Breast epithelium (tissue), 4 donors: ENCODE measurements around the gene RNF7. TPM values are rescaled to one million over a fixed set of nuclear protein-coding genes. Genes with fewer than 3 reads are reported as not detected.
A peak's percentile ranks its signal among the peaks of the same experiment; 100 is the strongest.

Source experiments
- DNase-seq, 2 donors: peaks; one replicate each; pipeline ENCODE4 v3.0.0-alpha.2; 2019; ENCODE audit warnings: low spot score in 2 of 2
- H3K27ac ChIP-seq, 2 donors: fragments of 200-600 bp; sonication (generic) in 1 of 2; one replicate each; pipeline ENCODE4 v1.5.1; 2016 to 2019; ENCODE audit warnings: mild to moderate bottlenecking in 1 of 2
- H3K27me3 ChIP-seq, 2 donors: fragments of 200-600 bp; sonication (generic) in 1 of 2; one replicate each; pipeline versions ENCODE4 v1.5.1 to v1.6.0; 2017 to 2019; ENCODE audit warnings: control low read depth in 1 of 2, mild to moderate bottlenecking in 1 of 2
- H3K36me3 ChIP-seq: fragments of 200-600 bp; one replicate; pipeline ENCODE4 v1.5.1; 2019
- H3K4me1 ChIP-seq, 2 donors: fragments of 200-600 bp; sonication (generic); one replicate each; pipeline ENCODE4 v1.5.1; 2016 to 2019; ENCODE audit warnings: control low read depth in 1 of 2
- H3K4me3 ChIP-seq, 3 donors: fragments of 200-600 bp; sonication (generic); 1 replicate in 2 of 3; 2 replicates in 1 of 3; pipeline ENCODE4 v1.5.1; 2016 to 2019; ENCODE audit warnings: mild to moderate bottlenecking in 3 of 3, moderate library complexity in 2 of 3
- H3K9me3 ChIP-seq, 2 donors: fragments of 200-600 bp; sonication (generic) in 1 of 2; one replicate each; pipeline ENCODE4 v1.5.1; 2016 to 2019; ENCODE audit warnings: control low read depth in 1 of 2
- CTCF ChIP-seq, 3 donors: fragments of 450-650 bp; IDR thresholded peaks; one replicate each; pipeline ENCODE4 v1.5.1; 2016 to 2017; ENCODE audit warnings: antibody characterized with exemption in 3 of 3, mild to moderate bottlenecking in 3 of 3, moderate library complexity in 3 of 3
- POLR2A ChIP-seq: fragments of 450-650 bp; IDR thresholded peaks from one replicate; pipeline ENCODE4 v1.6.1; 2016; ENCODE audit warnings: antibody characterized with exemption, mild to moderate bottlenecking, moderate library complexity
- POLR2AphosphoS5 ChIP-seq, 3 donors: sonication (generic); formaldehyde crosslinking; IDR thresholded peaks; one replicate each; pipeline ENCODE4 v1.6.1; 2017; ENCODE audit warnings: antibody characterized with exemption in 3 of 3
- intact Hi-C: fragments of 100-400 bp; cut with DNase I; formaldehyde crosslinking; loops from one replicate; pipeline ENCODE4 v1.15.1; 2023; ENCODE audit warnings: low total_unique reads
- total RNA-seq, 3 donors: library from RNA; depleted of rRNA; stranded (reverse); fragments of >200 nt; gene quantifications; one replicate each; pipeline ENCODE4 v1.1.0, GENCODE V29; 2016

Gene RNF7
- total RNA-seq, 3 donors from 2014 or later: 80.5 to 101 (median 86.8) TPM

- no peaks in the 10 kb centered on the region for H3K27me3 ChIP-seq
- no peak overlapping the region for H3K27ac ChIP-seq
- H3K36me3 ChIP-seq: no peaks in the 10 kb centered on the region
- intact Hi-C loops: no loop called here
- TF ChIP-seq CTCF (IDR thresholded peaks at IDR 0.05) (no peak), POLR2A (no peak), POLR2AphosphoS5 (IDR thresholded peaks at IDR 0.05) (no peak)
- no peak overlapping the region for H3K4me3 ChIP-seq
- H3K9me3 ChIP-seq: no peaks in the 10 kb centered on the region
- no peaks in the 10 kb centered on the region for H3K4me1 ChIP-seq
- DNase-seq: no peak
These were observed 2.2 kb upstream of the RNF7 start for GRCh38 chr3:141735770-141736465.

GRCh38 chr3:141737093-141737492 lies 1.0 kb upstream of the RNF7 start:
- TF ChIP-seq POLR2AphosphoS5 (IDR thresholded peaks at IDR 0.05) (no peak), POLR2A (no peak), CTCF (IDR thresholded peaks at IDR 0.05) (no peak)
- Histone ChIP-seq H3K4me3 (no peak overlapping the region), H3K36me3 (no peaks in the 10 kb centered on the region), H3K4me1 (no peaks in the 10 kb centered on the region), H3K27me3 (no peaks in the 10 kb centered on the region), H3K9me3 (no peaks in the 10 kb centered on the region), H3K27ac (peak overlapping the region in 1 of 2 donors; percentile 96)
- no peak for DNase-seq
- intact Hi-C loops: no loop called here

- intact Hi-C loops: no loop called here
- Histone ChIP-seq H3K36me3 (no peaks in the 10 kb centered on the region), H3K27me3 (no peaks in the 10 kb centered on the region), H3K9me3 (no peaks in the 10 kb centered on the region), H3K4me3 (peak overlapping the region; percentile 74 to 98 (median 89)), H3K4me1 (no peaks in the 10 kb centered on the region), H3K27ac (peak overlapping the region; percentile 93 to 96)
- TF ChIP-seq POLR2AphosphoS5 (IDR thresholded peaks at IDR 0.05) (no peak), POLR2A (no peak)
- DNase-seq: no peak
These were observed 448 bp upstream of the RNF7 start for GRCh38 chr3:141737678-141738021.

- TF ChIP-seq CTCF (IDR thresholded peaks at IDR 0.05) (no peak), POLR2AphosphoS5 (IDR thresholded peaks at IDR 0.05) (no peak), POLR2A (no peak)
- Histone ChIP-seq H3K36me3 (no peaks in the 10 kb centered on the region), H3K27me3 (no peaks in the 10 kb centered on the region), H3K9me3 (no peaks in the 10 kb centered on the region), H3K4me1 (no peaks in the 10 kb centered on the region), H3K27ac (peak overlapping the region; percentile 93 to 96), H3K4me3 (peak overlapping the region; percentile 74 to 98 (median 89))
- DNase-seq: no peak
- intact Hi-C loops: no loop called here
These were observed 829 bp downstream of the RNF7 start for GRCh38 chr3:141738891-141739363.

- Histone ChIP-seq H3K4me1 (no peaks in the 10 kb centered on the region), H3K27ac (peak overlapping the region; percentile 93 to 96), H3K36me3 (no peaks in the 10 kb centered on the region), H3K4me3 (peak overlapping the region; percentile 74 to 98 (median 89)), H3K27me3 (no peaks in the 10 kb centered on the region), H3K9me3 (no peaks in the 10 kb centered on the region)
- intact Hi-C loops: loop anchor here (2.0 kb wide), 1 partner anchor 135 kb away; no protein-coding TSS in a partner anchor
- no peak for TF ChIP-seq CTCF (IDR thresholded peaks at IDR 0.05)
- TF ChIP-seq POLR2A: no peak
- DNase-seq: no peak
These were observed 1.6 kb downstream of the RNF7 start for GRCh38 chr3:141739731-141740130.
